ENCODE measurements around the gene HOXB13. TPM values are rescaled to one million over a fixed set of nuclear protein-coding genes. Genes with fewer than 3 reads are reported as not detected.
A peak's percentile ranks its signal among the peaks of the same experiment; 100 is the strongest.

Gene HOXB13
- total and polyA plus RNA-seq, 2 donors (not counting 3 experiments of a cell fraction or from before 2014, with no cell fraction given), result not detected

- no peak overlapping the region for H2AFZ ChIP-seq (ENCODE audit: low read depth, low read length)
Measured at GRCh38 chr17:48753794-48754499, 25.4 kb upstream of the HOXB13 start.

GRCh38 chr17:48752399-48753288, 24.1 kb upstream of the HOXB13 start:
- DNase-seq (ENCODE audit: low read depth, low spot score), result no peak
- Histone ChIP-seq H3K9me1 (replicated peaks; ENCODE audit: control insufficient read depth, extremely low read depth, insufficient read depth, low read length) (no peaks in the 10 kb centered on the region), H3K4me3 (replicated peaks in 1 of 3; ENCODE audit: insufficient read depth in 1 of 3, low read depth in 1 of 3, low read length in 3 of 3) (no peak overlapping the region), H3K27ac (ENCODE audit: insufficient read depth, low read depth, low read length) (no peak overlapping the region), H3K9me3 (replicated peaks; ENCODE audit: control insufficient read depth, insufficient read depth, low read length) (no peaks in the 10 kb centered on the region), H3K36me3 (ENCODE audit: control insufficient read depth in 2 of 2, extremely low read depth in 1 of 2, insufficient read depth in 2 of 2, low read length in 2 of 2) (no peaks in the 10 kb centered on the region), H3K27me3 (ENCODE audit: control insufficient read depth in 2 of 2, insufficient read depth in 2 of 2, low read length in 2 of 2) (peaks cover 72 to 80% of the 10 kb centered on the region in 2 experiments), H4K20me1 (replicated peaks; ENCODE audit: control insufficient read depth, extremely low read depth, insufficient read depth, low read length) (no peaks in the 10 kb centered on the region), H3K79me2 (ENCODE audit: control insufficient read depth, insufficient read depth, low read length) (no peaks in the 10 kb centered on the region), H3K4me1 (ENCODE audit: control insufficient read depth, extremely low read depth, insufficient read depth, low read length) (peaks cover 21% of the 10 kb centered on the region), H3K4me2 (ENCODE audit: insufficient read depth, low read length) (no peak overlapping the region), H2AFZ (ENCODE audit: low read depth, low read length) (no peak overlapping the region), H3K9ac (replicated peaks; ENCODE audit: extremely low read depth, insufficient read depth, low read length) (no peak overlapping the region)
- no peak for TF ChIP-seq CTCF (IDR thresholded peaks at IDR 0.05; ENCODE audit: extremely low read depth in 1 of 2, insufficient read depth in 1 of 2, low read depth in 1 of 2, low read length in 2 of 2)
- TF ChIP-seq POLR2A (IDR thresholded peaks at IDR 0.05; ENCODE audit: low read depth, low read length), result no peak
- no peak for TF ChIP-seq MYC (IDR thresholded peaks at IDR 0.05; ENCODE audit: low read depth, low read length)
- TF ChIP-seq FOS (IDR thresholded peaks at IDR 0.05; ENCODE audit: borderline replicate concordance, insufficient read depth, low read length), result no peak
- TF ChIP-seq EZH2 (IDR thresholded peaks at IDR 0.05; ENCODE audit: borderline replicate concordance, low read depth, low read length, severe bottlenecking), result peak; percentile 91
- no peak for TF ChIP-seq POLR2AphosphoS5 (IDR thresholded peaks at IDR 0.05; ENCODE audit: insufficient read depth, low read depth, low read length)
- dilution Hi-C loops (cut with MboI; ENCODE audit: extremely low pct_ligation_motif_present, low sequenced_read_pairs) (loop anchor here (25.0 kb wide), 1 partner anchor 90 kb away; no protein-coding TSS in a partner anchor), intact Hi-C loops (cut with micrococcal nuclease) (no loop called here)
- ChIA-PET CTCF (interaction anchor here (1.0 to 1.7 kb wide), 2 partner anchors 24 to 28 kb away, joined by 4 to 6 read pairs; partner anchors contain the start of gene HOXB13), POLR2A (no interaction called here)
- FAIRE-seq, result no peak
- BruUV-seq (replicated peaks), result no TSS peak

More at GRCh38 chr17:48753794-48754499, 25.4 kb upstream of the HOXB13 start:
- intact Hi-C loops (cut with micrococcal nuclease) (no loop called here), dilution Hi-C loops (cut with MboI; ENCODE audit: extremely low pct_ligation_motif_present, low sequenced_read_pairs) (loop anchor here (25.0 kb wide), 1 partner anchor 92 kb away; no protein-coding TSS in a partner anchor)
- Histone ChIP-seq H3K79me2 (ENCODE audit: control insufficient read depth, insufficient read depth, low read length) (no peaks in the 10 kb centered on the region), H3K27ac (ENCODE audit: insufficient read depth, low read depth, low read length) (no peak overlapping the region), H3K9ac (replicated peaks; ENCODE audit: extremely low read depth, insufficient read depth, low read length) (no peak overlapping the region), H3K9me3 (replicated peaks; ENCODE audit: control insufficient read depth, insufficient read depth, low read length) (no peaks in the 10 kb centered on the region), H3K27me3 (ENCODE audit: control insufficient read depth in 2 of 2, insufficient read depth in 2 of 2, low read length in 2 of 2) (peaks cover 67 to 68% of the 10 kb centered on the region in 2 experiments), H3K36me3 (ENCODE audit: control insufficient read depth in 2 of 2, extremely low read depth in 1 of 2, insufficient read depth in 2 of 2, low read length in 2 of 2) (no peaks in the 10 kb centered on the region), H3K4me1 (ENCODE audit: control insufficient read depth, extremely low read depth, insufficient read depth, low read length) (peaks cover 21% of the 10 kb centered on the region), H3K9me1 (replicated peaks; ENCODE audit: control insufficient read depth, extremely low read depth, insufficient read depth, low read length) (no peaks in the 10 kb centered on the region), H3K4me2 (ENCODE audit: insufficient read depth, low read length) (peak overlapping the region; percentile 31), H3K4me3 (replicated peaks in 1 of 3; ENCODE audit: insufficient read depth in 1 of 3, low read depth in 1 of 3, low read length in 3 of 3) (no peak overlapping the region), H4K20me1 (replicated peaks; ENCODE audit: control insufficient read depth, extremely low read depth, insufficient read depth, low read length) (no peaks in the 10 kb centered on the region)
- no TSS peak for BruUV-seq (replicated peaks)
- ChIA-PET POLR2A (no interaction called here), CTCF (interaction anchor here (1.0 kb wide), 1 partner anchor 30 kb away, joined by 4 read pairs; no protein-coding TSS in a partner anchor)
- no peak for DNase-seq (ENCODE audit: low read depth, low spot score)
- peak; percentile 72 for FAIRE-seq
- TF ChIP-seq MAX (IDR thresholded peaks at IDR 0.05; ENCODE audit: insufficient read depth, insufficient read length) (no peak), POLR2AphosphoS5 (IDR thresholded peaks at IDR 0.05; ENCODE audit: insufficient read depth, low read depth, low read length) (no peak), FOS (IDR thresholded peaks at IDR 0.05; ENCODE audit: borderline replicate concordance, insufficient read depth, low read length) (peak; percentile 77)

All from endothelial cell of umbilical vein (primary cell).